ENCODE measurements around the gene SPAG16. TPM values are rescaled to one million over a fixed set of nuclear protein-coding genes. Genes with fewer than 3 reads are reported as not detected.

The SPAG16 gene
- total RNA-seq, 1 experiment from 2014 or later = 17.3 TPM

GRCh38 chr2:213847316-213847715 lies 563.1 kb downstream of the SPAG16 start:
- no peak overlapping the region for H2BK12ac ChIP-seq (ENCODE audit: insufficient read length, low read depth, low read length)
- no peak overlapping the region for H3K9ac ChIP-seq (ENCODE audit: extremely low read depth, insufficient read length, low read length)
- no peak overlapping the region for H3K14ac ChIP-seq (ENCODE audit: insufficient read depth, low read length)
- no peaks in the 10 kb centered on the region for H3K79me1 ChIP-seq (ENCODE audit: insufficient read depth, low read depth, low read length, poor library complexity, severe bottlenecking)
- Mint-ChIP-seq H3K27ac (no peak overlapping the region), H3K9me3 (no peaks in the 10 kb centered on the region), H3K36me3 (ENCODE audit: insufficient read depth in 1 of 3, low read depth in 3 of 3) (no peaks in the 10 kb centered on the region), H3K27me3 (ENCODE audit: low read depth) (no peaks in the 10 kb centered on the region), H3K4me3 (no peak overlapping the region), H3K4me1 (no peaks in the 10 kb centered on the region)
- no peak overlapping the region for H3K27ac ChIP-seq (ENCODE audit: insufficient read length, low read depth, low read length)
- H3K4ac ChIP-seq (ENCODE audit: low read depth, low read length) = no peak overlapping the region
- no peak overlapping the region for H3K23ac ChIP-seq (ENCODE audit: insufficient read length, low read depth, low read length)
- no peak overlapping the region for H2BK120ac ChIP-seq (ENCODE audit: low read depth, low read length, poor library complexity, severe bottlenecking)
- WGBS (ENCODE audit: extremely low coverage, insufficient read length, low lambda C conversion rate) = no CpG with 5 or more reads among the region's 3 CpGs
- no peaks in the 10 kb centered on the region for H4K20me1 ChIP-seq (ENCODE audit: control insufficient read depth, insufficient read depth, insufficient read length)
- TF ChIP-seq, protein P1, sequence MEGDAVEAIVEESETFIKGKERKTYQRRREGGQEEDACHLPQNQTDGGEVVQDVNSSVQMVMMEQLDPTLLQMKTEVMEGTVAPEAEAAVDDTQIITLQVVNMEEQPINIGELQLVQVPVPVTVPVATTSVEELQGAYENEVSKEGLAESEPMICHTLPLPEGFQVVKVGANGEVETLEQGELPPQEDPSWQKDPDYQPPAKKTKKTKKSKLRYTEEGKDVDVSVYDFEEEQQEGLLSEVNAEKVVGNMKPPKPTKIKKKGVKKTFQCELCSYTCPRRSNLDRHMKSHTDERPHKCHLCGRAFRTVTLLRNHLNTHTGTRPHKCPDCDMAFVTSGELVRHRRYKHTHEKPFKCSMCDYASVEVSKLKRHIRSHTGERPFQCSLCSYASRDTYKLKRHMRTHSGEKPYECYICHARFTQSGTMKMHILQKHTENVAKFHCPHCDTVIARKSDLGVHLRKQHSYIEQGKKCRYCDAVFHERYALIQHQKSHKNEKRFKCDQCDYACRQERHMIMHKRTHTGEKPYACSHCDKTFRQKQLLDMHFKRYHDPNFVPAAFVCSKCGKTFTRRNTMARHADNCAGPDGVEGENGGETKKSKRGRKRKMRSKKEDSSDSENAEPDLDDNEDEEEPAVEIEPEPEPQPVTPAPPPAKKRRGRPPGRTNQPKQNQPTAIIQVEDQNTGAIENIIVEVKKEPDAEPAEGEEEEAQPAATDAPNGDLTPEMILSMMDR (conservative IDR thresholded peaks at IDR 0.05) = no peak
- no peaks in the 10 kb centered on the region for H3K23me2 ChIP-seq (ENCODE audit: insufficient read length, low read depth, low read length, poor library complexity, severe bottlenecking)
- no peak overlapping the region for H4K5ac ChIP-seq (ENCODE audit: insufficient read length, low read depth, low read length)
- H4K91ac ChIP-seq (ENCODE audit: insufficient read length, low read depth, low read length) = no peak overlapping the region
- H3K4me2 ChIP-seq (ENCODE audit: insufficient read depth, insufficient read length, low read length) = no peak overlapping the region
- H4K8ac ChIP-seq (replicated peaks; ENCODE audit: insufficient read length, low read depth, low read length) = no peak overlapping the region
- no peak overlapping the region for H3K18ac ChIP-seq (ENCODE audit: insufficient read length, low read depth, low read length)
- H3K79me2 ChIP-seq (ENCODE audit: insufficient read depth, low read length) = no peaks in the 10 kb centered on the region
- no peak overlapping the region for H2AFZ ChIP-seq (ENCODE audit: low read length)
- H3K4me1 ChIP-seq (ENCODE audit: insufficient read depth, low read length) = no peaks in the 10 kb centered on the region
- DNase-seq = no peak
- H2BK5ac ChIP-seq (ENCODE audit: insufficient read length, low read length) = no peak overlapping the region
- H3T11ph ChIP-seq (ENCODE audit: low read length) = no peak overlapping the region
- no peak overlapping the region for H2BK15ac ChIP-seq (ENCODE audit: low read depth, low read length)
- no peak overlapping the region for H2BK20ac ChIP-seq (ENCODE audit: low read depth, low read length, poor library complexity, severe bottlenecking)
- H2AK5ac ChIP-seq (ENCODE audit: insufficient read length, low read length) = no peak overlapping the region
- no peaks in the 10 kb centered on the region for H3K27me3 ChIP-seq (ENCODE audit: insufficient read depth, low read length)
- no peak overlapping the region for H3K56ac ChIP-seq (ENCODE audit: insufficient read length, low read depth, low read length)
- H3K9me3 ChIP-seq (ENCODE audit: control insufficient read depth, low read depth, low read length) = no peaks in the 10 kb centered on the region

Measured in H9 (cell line).